H1 (cell line): ENCODE data around the gene ZNF227.

Source experiments
- BACH1 ChIP-seq: IDR thresholded peaks from 2 replicates; pipeline ENCODE4 v1.6.1; 2012; ENCODE audit warnings: low read length, improper control_type of control experiment
- CTCF ChIP-seq, 3 experiments: IDR thresholded peaks; 1 replicate in 2 of 3; 2 replicates in 1 of 3; pipeline versions ENCODE4 v1.5.1 to v1.6.1; 2011; ENCODE audit warnings: low read length in 3 of 3, mild to moderate bottlenecking in 3 of 3, inconsistent platforms in 2 of 3, low read depth in 1 of 3, moderate library complexity in 1 of 3; ENCODE audit not compliant: insufficient read depth in 1 of 3; ENCODE audit errors: control extremely low read depth in 1 of 3
- EGR1 ChIP-seq: IDR thresholded peaks from 2 replicates; pipeline ENCODE4 v1.6.1; 2011; ENCODE audit warnings: low read depth, low read length, borderline replicate concordance
- FOSL1 ChIP-seq: IDR thresholded peaks from 2 replicates; pipeline ENCODE4 v1.6.1; 2011; ENCODE audit warnings: mild to moderate bottlenecking, low read depth, low read length, moderate library complexity; ENCODE audit not compliant: insufficient read depth
- GTF2F1 ChIP-seq: IDR thresholded peaks from 2 replicates; pipeline ENCODE4 v1.6.1; 2012; ENCODE audit warnings: low read depth, low read length, improper control_type of control experiment, borderline replicate concordance
- MAFK ChIP-seq: IDR thresholded peaks from 2 replicates; pipeline ENCODE4 v1.6.1; 2012; ENCODE audit warnings: low read depth, mild to moderate bottlenecking, improper control_type of control experiment, low read length
- NRF1 ChIP-seq: IDR thresholded peaks from 2 replicates; pipeline ENCODE4 v1.6.1; 2011; ENCODE audit warnings: mild to moderate bottlenecking, low read depth, low read length, improper control_type of control experiment
- POLR2A ChIP-seq, 2 experiments: IDR thresholded peaks; 1 replicate in 1 of 2; 2 replicates in 1 of 2; pipeline ENCODE4 v1.6.1; 2011; ENCODE audit warnings: low read depth in 2 of 2, low read length in 2 of 2, mild to moderate bottlenecking in 2 of 2; ENCODE audit errors: control extremely low read depth in 1 of 2
- TAF1 ChIP-seq: IDR thresholded peaks from 2 replicates; pipeline ENCODE4 v1.6.1; 2011; ENCODE audit warnings: mild to moderate bottlenecking, low read depth, low read length

DNA sequence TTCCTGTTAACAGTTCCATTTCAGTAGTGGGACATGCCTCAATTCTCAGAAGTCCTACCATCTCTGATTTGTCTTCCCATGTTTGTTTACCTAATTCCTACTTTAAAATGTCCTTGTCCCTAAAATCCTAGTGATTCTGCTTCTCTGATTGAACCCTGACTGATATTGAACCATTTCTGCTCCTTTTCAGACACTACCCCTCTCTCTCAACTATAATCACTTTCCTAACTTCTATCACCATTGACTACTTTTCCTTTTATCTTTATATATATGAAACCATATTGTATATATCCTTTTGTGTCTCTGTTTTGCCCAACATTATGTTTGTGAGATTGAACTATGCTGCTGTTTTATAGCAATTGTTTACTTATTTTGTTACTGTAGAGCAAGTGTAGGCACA is 15.6 kb upstream of the ZNF227 start:
- no peak for TF ChIP-seq TAF1
- TF ChIP-seq MAFK = no peak
- no peak for TF ChIP-seq POLR2A (IDR thresholded peaks at IDR 0.05; ENCODE audit: control extremely low read depth in 1 of 2, low read depth in 2 of 2, low read length in 2 of 2)
- no peak for TF ChIP-seq CTCF (IDR thresholded peaks at IDR 0.05; ENCODE audit: control extremely low read depth in 1 of 3, insufficient read depth in 1 of 3, low read depth in 1 of 3, low read length in 3 of 3)
- no peak for TF ChIP-seq FOSL1
- TF ChIP-seq BACH1 = no peak
- no peak for TF ChIP-seq EGR1
- TF ChIP-seq NRF1 = no peak
- TF ChIP-seq GTF2F1 = no peak
